ENCODE measurements around the gene ARMC9.

ARMC9 gene

GRCh38 chr2:231294116-231294515 lies 95.7 kb downstream of the ARMC9 start (continued):
- TF ChIP-seq ZNF670 (tag by site-specific recombination; IDR thresholded peaks at IDR 0.05; ENCODE audit: low read depth) = no peak
- no peak for TF ChIP-seq ZNF837 (tag by site-specific recombination; IDR thresholded peaks at IDR 0.05)

- H3K9me3 ChIP-seq (ENCODE audit: control insufficient read depth, insufficient read depth, low read depth, low read length) = no peaks in the 10 kb centered on the region
- no peak overlapping the region for H3K4me3 ChIP-seq (ENCODE audit: low read depth, low read length)
- POLR2A ChIA-PET = no interaction called here
- H3K4me1 ChIP-seq (ENCODE audit: control insufficient read depth, insufficient read depth, low read length) = no peaks in the 10 kb centered on the region
- H3K27ac ChIP-seq (ENCODE audit: extremely low read depth, low read depth, low read length) = no peak overlapping the region
- CTCF ChIA-PET = interaction anchor here (0.7 to 1.0 kb wide), 3 partner anchors 30 to 116 kb away, joined by 3 to 4 read pairs (median 3); no protein-coding TSS in a partner anchor
- H3K36me3 ChIP-seq (ENCODE audit: control insufficient read depth in 2 of 2, insufficient read depth in 1 of 2, low read length in 2 of 2) = peaks cover 0 to 22% of the 10 kb centered on the region in 2 experiments; a peak in 1 of 3 replicates
- TF ChIP-seq KLF9 (tag by site-specific recombination; IDR thresholded peaks at IDR 0.05; ENCODE audit: low read depth) (no peak), OVOL3 (tag by site-specific recombination; IDR thresholded peaks at IDR 0.05) (no peak), ZNF785 (tag by site-specific recombination; IDR thresholded peaks at IDR 0.05) (no peak), INSM2 (tag by site-specific recombination; IDR thresholded peaks at IDR 0.05) (no peak), ZNF624 (tag by site-specific recombination; IDR thresholded peaks at IDR 0.05) (no peak), ZNF510 (tag by site-specific recombination; IDR thresholded peaks at IDR 0.05; ENCODE audit: insufficient replicate concordance) (no peak), ZNF112 (tag by site-specific recombination; IDR thresholded peaks at IDR 0.05) (no peak), ZNF266 (tag by site-specific recombination; IDR thresholded peaks at IDR 0.05; ENCODE audit: low read depth) (no peak)
Observed at GRCh38 chr2:231294571-231295362, 96.3 kb downstream of the ARMC9 start.

GRCh38 chr2:231295363-231295655 lies 96.9 kb downstream of the ARMC9 start:
- H3K4me3 ChIP-seq (ENCODE audit: low read depth, low read length) = no peak overlapping the region
- ChIA-PET POLR2A (no interaction called here), CTCF (interaction anchor here (1.0 kb wide), 1 partner anchor 116 kb away, joined by 4 read pairs; no protein-coding TSS in a partner anchor)
- no peak overlapping the region for H3K27ac ChIP-seq (ENCODE audit: extremely low read depth, low read depth, low read length)
- H3K4me1 ChIP-seq (ENCODE audit: control insufficient read depth, insufficient read depth, low read length) = no peaks in the 10 kb centered on the region
- TF ChIP-seq ZNF366 (tag by site-specific recombination; conservative IDR thresholded peaks at IDR 0.05) = no peak
- TF ChIP-seq ZFP37 (tag by site-specific recombination; IDR thresholded peaks at IDR 0.05) = no peak
- no peak for TF ChIP-seq KLF16 (tag by site-specific recombination; IDR thresholded peaks at IDR 0.05)
- no peak for TF ChIP-seq IKZF3 (tag by site-specific recombination; IDR thresholded peaks at IDR 0.05)
- no peak for TF ChIP-seq ZNF248 (tag by site-specific recombination; IDR thresholded peaks at IDR 0.05)
- TF ChIP-seq ZNF501 (tag by site-specific recombination; IDR thresholded peaks at IDR 0.05) = no peak
- TF ChIP-seq ZNF155 (tag by site-specific recombination; IDR thresholded peaks at IDR 0.05) = no peak
- no peak for TF ChIP-seq ZNF677 (tag by site-specific recombination; IDR thresholded peaks at IDR 0.05)
- no peak for TF ChIP-seq ZNF777 (tag by site-specific recombination; IDR thresholded peaks at IDR 0.05; ENCODE audit: borderline replicate concordance)
- TF ChIP-seq ZNF311 (tag by site-specific recombination; IDR thresholded peaks at IDR 0.05; ENCODE audit: borderline replicate concordance) = no peak
- no peak for TF ChIP-seq ZNF274 (IDR thresholded peaks at IDR 0.05; ENCODE audit: low read length)
- TF ChIP-seq ZNF274 (tag by site-specific recombination; IDR thresholded peaks at IDR 0.05; ENCODE audit: borderline replicate concordance) = no peak
- no peak for TF ChIP-seq REST (tag by site-specific recombination; IDR thresholded peaks at IDR 0.05)
- H3K36me3 ChIP-seq (ENCODE audit: control insufficient read depth in 2 of 2, insufficient read depth in 1 of 2, low read length in 2 of 2) = peaks cover 0 to 18% of the 10 kb centered on the region in 2 experiments; a peak in 1 of 3 replicates
- no peaks in the 10 kb centered on the region for H3K9me3 ChIP-seq (ENCODE audit: control insufficient read depth, insufficient read depth, low read depth, low read length)
